ENCODE measurements around the gene DOP1A. TPM values are rescaled to one million over a fixed set of nuclear protein-coding genes. Genes with fewer than 3 reads are reported as not detected.
A peak's percentile ranks its signal among the peaks of the same experiment; 100 is the strongest.

The DOP1A gene
- total RNA-seq, 2 donors from 2014 or later: 20.3 to 29.6 TPM

GRCh38 chr6:83055366-83055964, 12.0 kb upstream of the DOP1A start:
- Histone ChIP-seq H3K4me3 (no peak overlapping the region), H3K9ac (ENCODE audit: low read depth in 2 of 2, low read length in 2 of 2) (no peak overlapping the region), H3K27ac (no peak overlapping the region), H3K9me3 (no peaks in the 10 kb centered on the region), H3K4me1 (no peaks in the 10 kb centered on the region), H3K36me3 (no peaks in the 10 kb centered on the region), H3K27me3 (no peaks in the 10 kb centered on the region)
- TF ChIP-seq CTCF (IDR thresholded peaks at IDR 0.05): peak; percentile 84
- peak; percentile 49 for DNase-seq
- intact Hi-C loops (cut with DNase I): loop anchor here (10.0 kb wide), 1 partner anchor 691 kb away; the partner anchor contains the start of gene TPBG

GRCh38 chr6:83057705-83058321, 9.7 kb upstream of the DOP1A start:
- H3K27me3 ChIP-seq: no peaks in the 10 kb centered on the region
- H3K4me3 ChIP-seq: no peak overlapping the region
- no peaks in the 10 kb centered on the region for H3K9me3 ChIP-seq
- no peak overlapping the region for H3K27ac ChIP-seq
- intact Hi-C loops (cut with DNase I): loop anchor here (2.0 to 10.0 kb wide), 2 partner anchors 693 to 787 kb away; partner anchors contain the start of gene TPBG
- no peaks in the 10 kb centered on the region for H3K4me1 ChIP-seq
- peak; percentile 62 for TF ChIP-seq CTCF (IDR thresholded peaks at IDR 0.05)
- no peak overlapping the region for H3K9ac ChIP-seq (ENCODE audit: low read depth in 2 of 2, low read length in 2 of 2)
- no peaks in the 10 kb centered on the region for H3K36me3 ChIP-seq
- DNase-seq: peak; percentile 38

GRCh38 chr6:83061190-83061589, 6.3 kb upstream of the DOP1A start:
- H3K9me3 ChIP-seq: no peaks in the 10 kb centered on the region
- intact Hi-C loops (cut with DNase I): no loop called here
- H3K9ac ChIP-seq (ENCODE audit: low read depth in 2 of 2, low read length in 2 of 2): no peak overlapping the region
- no peaks in the 10 kb centered on the region for H3K27me3 ChIP-seq
- no peaks in the 10 kb centered on the region for H3K36me3 ChIP-seq
- no peak overlapping the region for H3K4me3 ChIP-seq
- no peak for DNase-seq
- no peaks in the 10 kb centered on the region for H3K4me1 ChIP-seq
- no peak for TF ChIP-seq CTCF (IDR thresholded peaks at IDR 0.05)
- H3K27ac ChIP-seq: no peak overlapping the region

- no peak overlapping the region for H3K27ac ChIP-seq
- H3K27me3 ChIP-seq: no peaks in the 10 kb centered on the region
- no peak for DNase-seq
- H3K36me3 ChIP-seq: no peaks in the 10 kb centered on the region
- no peak overlapping the region for H3K4me3 ChIP-seq
- intact Hi-C loops (cut with DNase I): no loop called here
- no peaks in the 10 kb centered on the region for H3K9me3 ChIP-seq
- H3K9ac ChIP-seq (ENCODE audit: low read depth in 2 of 2, low read length in 2 of 2): no peak overlapping the region
- no peaks in the 10 kb centered on the region for H3K4me1 ChIP-seq
- TF ChIP-seq CTCF (IDR thresholded peaks at IDR 0.05): no peak
Observed at GRCh38 chr6:83062225-83062624, 5.2 kb upstream of the DOP1A start.

- intact Hi-C loops (cut with DNase I): loop anchor here (5.0 kb wide), 2 partner anchors 127 to 152 kb away; partner anchors contain the start of genes PGM3 and RWDD2A
- Histone ChIP-seq H3K27ac (no peak within 1 kb of the TSS), H3K9ac (ENCODE audit: low read depth in 2 of 2, low read length in 2 of 2) (peak within 1 kb of the TSS; percentile 75 to 84), H3K36me3 (no peaks in the 10 kb centered on the region), H3K9me3 (no peaks in the 10 kb centered on the region), H3K27me3 (no peaks in the 10 kb centered on the region), H3K4me3 (peak within 1 kb of the TSS; percentile 87), H3K4me1 (no peaks in the 10 kb centered on the region)
- DNase-seq: peak; percentile 93
- peak; percentile 99 for TF ChIP-seq CTCF (IDR thresholded peaks at IDR 0.05)
Observed at GRCh38 chr6:83065511-83066192, 1.8 kb upstream of the DOP1A start, which contains the start of gene UBE3D. TSS of gene UBE3D (minus strand) at chr6:83065841. CDS start at chr6:83065718, 123 bp downstream.

All from colonic mucosa (tissue), 4 donors.